GM12878 (cell line): ENCODE data around the gene LEP. TPM values are rescaled to one million over a fixed set of nuclear protein-coding genes. Genes with fewer than 3 reads are reported as not detected.
A peak's percentile ranks its signal among the peaks of the same experiment; 100 is the strongest.

ENCODE experiments used
- ATF2 ChIP-seq: IDR thresholded peaks from 2 replicates; pipeline ENCODE4 v1.6.1; 2012; ENCODE audit warnings: low read length, inconsistent platforms
- BCLAF1 ChIP-seq: fragments of 450-650 bp; IDR thresholded peaks from 2 replicates; pipeline ENCODE4 v1.6.1; 2017; ENCODE audit warnings: antibody characterized with exemption, mild to moderate bottlenecking, moderate library complexity
- BHLHE40 ChIP-seq, 2 experiments: fragments of 450-650 bp in 1 of 2; IDR thresholded peaks; 2 replicates each; pipeline ENCODE4 v1.6.1; 2011 to 2017; ENCODE audit warnings: low read depth in 2 of 2, borderline replicate concordance in 1 of 2, improper control_type of control experiment in 1 of 2, low read length in 1 of 2, mild to moderate bottlenecking in 1 of 2
- CBX3 ChIP-seq: fragments of 200-600 bp; sonication (generic); IDR thresholded peaks from 2 replicates; pipeline ENCODE4 v1.6.1; 2016; ENCODE audit warnings: low read depth, borderline replicate concordance
- CREB1 ChIP-seq: IDR thresholded peaks from 2 replicates; pipeline ENCODE4 v1.6.1; 2012; ENCODE audit warnings: low read depth, mild to moderate bottlenecking, inconsistent platforms
- EED ChIP-seq: sonication (generic); IDR thresholded peaks from 2 replicates; pipeline ENCODE4 v1.6.1; 2016; ENCODE audit warnings: antibody characterized with exemption, low read depth
- EZH2 ChIP-seq: IDR thresholded peaks from 2 replicates; pipeline ENCODE4 v1.6.1; 2012; ENCODE audit warnings: low read depth, mild to moderate bottlenecking, control low read depth, inconsistent platforms, low read length, borderline replicate concordance; ENCODE audit not compliant: control insufficient read depth
- FOS ChIP-seq: IDR thresholded peaks from 3 replicates; pipeline ENCODE4 v1.6.1; 2011; ENCODE audit warnings: borderline replicate concordance; ENCODE audit not compliant: insufficient read length; ENCODE audit errors: extremely low read depth
- FOXM1 ChIP-seq: IDR thresholded peaks from 2 replicates; pipeline ENCODE4 v1.6.1; 2012; ENCODE audit warnings: low read depth, mild to moderate bottlenecking, inconsistent platforms, low read length, moderate library complexity
- GATAD2B ChIP-seq: fragments of 450-650 bp; conservative IDR thresholded peaks from 2 replicates; pipeline ENCODE4 v1.6.1; 2017; ENCODE audit warnings: low read depth, mild to moderate bottlenecking, moderate library complexity
- LARP7 ChIP-seq: fragments of 450-650 bp; IDR thresholded peaks from 2 replicates; pipeline ENCODE4 v1.6.1; 2017; ENCODE audit warnings: mild to moderate bottlenecking
- MTA2 ChIP-seq: fragments of 450-650 bp; IDR thresholded peaks from 2 replicates; pipeline ENCODE4 v1.6.1; 2016; ENCODE audit warnings: low read depth, mild to moderate bottlenecking, moderate library complexity
- MXI1 ChIP-seq: fragments of 150-350 bp; IDR thresholded peaks from 2 replicates; pipeline ENCODE4 v1.6.1; 2011; ENCODE audit warnings: low read depth, mild to moderate bottlenecking, inconsistent platforms, low read length, improper control_type of control experiment
- NBN ChIP-seq: fragments of 450-650 bp; IDR thresholded peaks from 2 replicates; pipeline ENCODE4 v1.6.1; 2016
- NFXL1 ChIP-seq: fragments of 450-650 bp; IDR thresholded peaks from 2 replicates; pipeline ENCODE4 v1.6.1; 2017; ENCODE audit warnings: antibody characterized with exemption, mild to moderate bottlenecking, borderline replicate concordance
- NR2F1 ChIP-seq: fragments of 450-650 bp; conservative IDR thresholded peaks from 2 replicates; pipeline ENCODE4 v1.6.1; 2017; ENCODE audit warnings: mild to moderate bottlenecking
- PML ChIP-seq: IDR thresholded peaks from 2 replicates; pipeline ENCODE4 v1.6.1; 2012; ENCODE audit warnings: low read length, inconsistent platforms
- RB1 ChIP-seq: fragments of 450-650 bp; formaldehyde crosslinking; IDR thresholded peaks from 2 replicates; pipeline ENCODE4 v1.6.1; 2017; ENCODE audit warnings: mild to moderate bottlenecking, borderline replicate concordance
- SKIL ChIP-seq: fragments of 450-650 bp; IDR thresholded peaks from 2 replicates; pipeline ENCODE4 v1.6.1; 2017; ENCODE audit warnings: mild to moderate bottlenecking, low read depth, inconsistent platforms; ENCODE audit not compliant: poor library complexity, severe bottlenecking
- SPI1 ChIP-seq: IDR thresholded peaks from 2 replicates; pipeline ENCODE4 v1.6.1; 2011; ENCODE audit warnings: low read depth, mild to moderate bottlenecking, low read length, moderate library complexity, borderline replicate concordance; ENCODE audit not compliant: insufficient read depth
- SREBF1 ChIP-seq: IDR thresholded peaks from 2 replicates; pipeline ENCODE4 v1.6.1; 2012; ENCODE audit warnings: mild to moderate bottlenecking, low read length
- ZBED1 ChIP-seq: IDR thresholded peaks from 2 replicates; pipeline ENCODE4 v1.6.1; 2016; ENCODE audit warnings: borderline replicate concordance
- polyA plus RNA-seq, 11 experiments: library from polyadenylated mRNA; depleted of rRNA in 4 of 11; unstranded in 6 of 11; stranded (reverse) in 5 of 11; fragments of >200 nt; fragmentation: Nextera tagmentation in 4 of 11; fragmentation: Illumina TruSeq in 1 of 11; extraction: Ambion mirVana in 4 of 11; extraction: Trizol in 1 of 11; gene quantifications; 1 replicate in 1 of 11; 2 replicates in 10 of 11; pipeline versions ENCODE4 v1.2.1 to v1.2.3, GENCODE V29; 2011 to 2016; ENCODE audit warnings: inconsistent platforms in 2 of 11, missing spikeins in 2 of 11, low read depth in 1 of 11
- total RNA-seq, 4 experiments: library from RNA; depleted of rRNA in 3 of 4; stranded (reverse); fragments of >200 nt in 3 of 4; fragmentation: Illumina TruSeq in 1 of 4; extraction: Trizol in 1 of 4; gene quantifications; 2 replicates each; pipeline versions ENCODE4 v1.2.1 to v1.2.3, GENCODE V29; 2013 to 2021
- TF ChIP-seq, protein P1 (sequence below): fragments of 450-650 bp; conservative IDR thresholded peaks from 2 replicates; pipeline ENCODE4 v1.6.1; 2017; ENCODE audit warnings: mild to moderate bottlenecking, moderate library complexity

LEP gene
- total and polyA plus RNA-seq, 10 of the 15 experiments (the other 5 are each of a cell fraction or from before 2014, with no cell fraction given) = not detected

- TF ChIP-seq SKIL = no peak
- TF ChIP-seq BCLAF1 = no peak
- no peak for TF ChIP-seq EED
- no peak for TF ChIP-seq NR2F1
- no peak for TF ChIP-seq MXI1
- no peak for TF ChIP-seq CBX3
- 0 out of 4 replicates have a peak, but pooled peaks of 1 of the 2 experiments have one; percentile 18 for TF ChIP-seq BHLHE40 (IDR thresholded peaks at IDR 0.05; ENCODE audit: borderline replicate concordance in 1 of 2, low read depth in 2 of 2, low read length in 1 of 2)
- no peak for TF ChIP-seq SREBF1
- TF ChIP-seq GATAD2B = no peak
- TF ChIP-seq SPI1 = no peak
- 0 out of 2 replicates have a peak, but pooled peaks have one; percentile 27 for TF ChIP-seq RB1
- TF ChIP-seq NBN = 0 out of 2 replicates have a peak, but pooled peaks have one; percentile 26
- TF ChIP-seq, protein P1, sequence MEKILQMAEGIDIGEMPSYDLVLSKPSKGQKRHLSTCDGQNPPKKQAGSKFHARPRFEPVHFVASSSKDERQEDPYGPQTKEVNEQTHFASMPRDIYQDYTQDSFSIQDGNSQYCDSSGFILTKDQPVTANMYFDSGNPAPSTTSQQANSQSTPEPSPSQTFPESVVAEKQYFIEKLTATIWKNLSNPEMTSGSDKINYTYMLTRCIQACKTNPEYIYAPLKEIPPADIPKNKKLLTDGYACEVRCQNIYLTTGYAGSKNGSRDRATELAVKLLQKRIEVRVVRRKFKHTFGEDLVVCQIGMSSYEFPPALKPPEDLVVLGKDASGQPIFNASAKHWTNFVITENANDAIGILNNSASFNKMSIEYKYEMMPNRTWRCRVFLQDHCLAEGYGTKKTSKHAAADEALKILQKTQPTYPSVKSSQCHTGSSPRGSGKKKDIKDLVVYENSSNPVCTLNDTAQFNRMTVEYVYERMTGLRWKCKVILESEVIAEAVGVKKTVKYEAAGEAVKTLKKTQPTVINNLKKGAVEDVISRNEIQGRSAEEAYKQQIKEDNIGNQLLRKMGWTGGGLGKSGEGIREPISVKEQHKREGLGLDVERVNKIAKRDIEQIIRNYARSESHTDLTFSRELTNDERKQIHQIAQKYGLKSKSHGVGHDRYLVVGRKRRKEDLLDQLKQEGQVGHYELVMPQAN = no peak
- TF ChIP-seq FOXM1 = no peak
- TF ChIP-seq PML = no peak
- TF ChIP-seq MTA2 = no peak
- no peak for TF ChIP-seq FOS
- TF ChIP-seq NFXL1 = no peak
- TF ChIP-seq CREB1 = no peak
- no peak for TF ChIP-seq ZBED1
- TF ChIP-seq EZH2 = no peak
- no peak for TF ChIP-seq ATF2
- no peak for TF ChIP-seq LARP7
Observed at GRCh38 chr7:128209229-128210035, 31.6 kb upstream of the LEP start (continued).
